ACHN (cell line): ENCODE data around the gene PNPLA1.

ENCODE experiments used
- DNase-seq: peaks from one replicate; pipeline ENCODE4 v3.0.0-alpha.2; 2015
- in situ Hi-C: cut with HindIII; loops from 2 replicates; pipeline ENCODE4 v1.10.0; 2017; ENCODE audit warnings: low sequenced_read_pairs, low pct_ligation_motif_present, low pct_unique_long_range_greater_than_20kb

PNPLA1 gene

DNA sequence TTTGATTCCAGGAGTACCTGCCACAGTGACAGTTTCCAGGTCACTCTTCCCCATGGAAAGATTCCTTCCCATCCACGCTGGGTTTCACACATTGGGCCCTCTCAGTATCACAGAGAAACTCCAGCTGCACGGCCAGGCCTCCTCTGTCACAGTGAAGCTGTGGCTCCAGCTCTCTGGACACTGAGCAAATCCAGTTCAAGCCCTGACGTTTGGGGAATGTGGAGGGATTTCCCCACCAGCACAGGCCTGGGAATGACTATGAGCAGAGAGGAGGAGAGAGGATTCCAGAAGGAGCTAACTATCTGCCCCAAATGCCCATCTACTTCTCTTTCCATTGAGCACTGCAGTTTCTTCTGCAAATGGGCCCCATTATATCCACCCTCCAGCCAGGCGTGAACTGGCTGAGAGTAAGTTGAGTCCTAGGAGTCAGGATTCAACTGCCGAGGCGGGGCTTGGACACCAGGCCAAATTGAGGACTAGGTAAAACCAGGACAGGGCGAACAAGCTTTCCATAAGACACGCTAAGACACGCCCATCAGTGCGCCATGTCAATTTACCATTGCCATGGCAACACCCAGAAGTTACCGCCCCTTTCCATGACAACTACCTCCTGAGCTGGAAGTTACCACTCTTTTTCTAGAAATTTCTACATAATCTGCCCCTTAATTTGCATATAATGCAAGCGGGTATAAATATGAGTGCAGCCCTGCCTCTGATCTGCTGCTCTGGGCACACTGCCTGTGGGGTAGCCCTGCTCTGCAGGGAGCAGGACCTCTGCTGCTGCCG lies 76.0 kb downstream of the PNPLA1 start:
- in situ Hi-C loops = no loop called here
- no peak for DNase-seq

DNA sequence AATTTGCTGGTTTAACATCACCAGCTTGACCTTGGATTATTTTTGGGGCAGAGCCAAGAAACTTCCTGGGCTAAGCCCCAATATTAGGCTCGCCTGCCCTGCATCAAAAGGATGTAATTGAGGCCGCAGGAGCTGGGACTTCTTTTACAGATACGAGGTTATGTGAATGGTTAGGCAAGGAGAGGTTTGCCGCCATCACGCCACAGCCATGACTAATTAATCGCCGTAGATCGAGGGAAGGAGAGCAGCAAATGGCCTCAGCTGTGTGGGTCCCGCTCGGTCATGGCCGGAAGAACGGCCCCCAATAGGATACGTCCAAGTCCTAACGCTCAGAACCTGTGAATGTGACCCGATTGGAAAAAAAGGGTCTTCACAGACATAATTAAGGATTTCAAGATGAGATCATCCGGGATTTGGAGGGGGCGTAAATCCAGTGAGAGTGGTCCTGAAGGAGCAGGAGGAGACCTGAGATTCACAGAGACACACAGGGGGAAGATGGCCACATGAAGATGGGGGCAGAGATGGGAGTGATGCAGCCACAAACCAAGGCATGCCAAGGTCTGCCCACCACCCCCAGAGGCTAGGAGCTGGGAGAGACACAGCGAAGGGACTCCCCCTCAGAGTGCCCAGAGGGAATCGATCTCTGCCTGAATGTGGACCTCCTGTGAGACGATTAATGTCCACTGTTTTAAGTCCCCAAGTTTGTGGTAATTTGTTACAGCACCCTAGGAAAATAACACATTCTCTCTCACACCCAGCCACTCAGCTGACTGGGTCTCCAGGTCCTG lies 76.8 kb downstream of the PNPLA1 start:
- in situ Hi-C loops = no loop called here
- DNase-seq = no peak

DNA sequence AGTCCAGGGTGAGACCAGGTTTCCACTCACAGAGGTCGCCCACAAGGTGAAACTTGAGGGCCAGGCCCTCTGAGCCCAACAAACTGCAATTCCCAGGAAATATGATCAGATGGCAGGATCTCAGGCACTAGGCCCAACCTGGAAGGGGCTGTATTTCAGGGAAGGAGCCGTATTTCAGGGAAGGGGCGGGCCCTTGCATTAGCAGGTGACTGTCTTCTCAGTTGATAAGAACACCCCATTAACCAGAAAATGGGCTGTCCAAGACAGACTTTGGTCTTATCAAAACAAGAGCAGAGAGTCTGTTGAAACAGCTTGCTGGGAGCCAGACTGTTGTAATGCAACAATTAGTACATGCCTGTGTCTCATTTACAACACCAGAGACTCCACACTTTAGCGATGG lies 77.8 kb downstream of the PNPLA1 start:
- no peak for DNase-seq
- in situ Hi-C loops = no loop called here

DNA sequence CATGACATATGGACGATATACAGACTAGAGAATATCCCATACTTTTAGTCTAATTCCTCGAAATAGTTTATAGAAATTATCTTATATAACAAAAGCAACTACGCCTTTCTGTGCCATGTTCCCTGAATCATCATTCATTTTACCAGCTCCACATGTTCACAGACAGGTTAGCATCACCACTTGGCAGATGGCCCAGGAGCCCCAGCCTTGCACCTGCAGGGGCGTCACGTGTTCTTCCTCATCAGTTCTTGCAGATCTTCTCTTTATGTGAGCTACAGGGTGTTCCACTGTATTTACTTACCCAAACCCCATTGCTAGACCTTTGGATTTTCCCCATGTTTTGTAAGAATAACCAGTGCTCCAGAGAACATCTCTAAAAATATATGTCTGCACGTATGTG lies 79.4 kb downstream of the PNPLA1 start:
- no peak for DNase-seq
- in situ Hi-C loops = no loop called here

DNA sequence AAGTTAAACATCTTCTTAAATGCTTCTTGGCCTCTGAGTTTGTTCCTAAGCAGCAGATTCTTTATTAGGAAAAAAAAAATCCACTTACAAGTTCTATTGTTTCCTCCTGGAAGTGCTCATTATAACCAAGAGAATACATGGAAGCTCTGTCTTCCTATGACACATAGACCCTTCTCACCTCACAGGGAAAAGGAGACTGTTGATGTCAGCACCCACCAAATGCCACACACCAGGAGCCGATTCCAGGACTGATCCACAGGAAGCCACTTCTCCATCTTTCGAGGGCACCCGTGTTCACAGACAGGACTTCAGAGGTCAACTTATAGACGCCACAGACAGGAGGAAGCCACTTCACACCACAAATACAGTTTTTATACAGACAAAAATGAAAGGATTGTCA lies 80.2 kb downstream of the PNPLA1 start:
- no peak for DNase-seq
- in situ Hi-C loops = no loop called here

DNA sequence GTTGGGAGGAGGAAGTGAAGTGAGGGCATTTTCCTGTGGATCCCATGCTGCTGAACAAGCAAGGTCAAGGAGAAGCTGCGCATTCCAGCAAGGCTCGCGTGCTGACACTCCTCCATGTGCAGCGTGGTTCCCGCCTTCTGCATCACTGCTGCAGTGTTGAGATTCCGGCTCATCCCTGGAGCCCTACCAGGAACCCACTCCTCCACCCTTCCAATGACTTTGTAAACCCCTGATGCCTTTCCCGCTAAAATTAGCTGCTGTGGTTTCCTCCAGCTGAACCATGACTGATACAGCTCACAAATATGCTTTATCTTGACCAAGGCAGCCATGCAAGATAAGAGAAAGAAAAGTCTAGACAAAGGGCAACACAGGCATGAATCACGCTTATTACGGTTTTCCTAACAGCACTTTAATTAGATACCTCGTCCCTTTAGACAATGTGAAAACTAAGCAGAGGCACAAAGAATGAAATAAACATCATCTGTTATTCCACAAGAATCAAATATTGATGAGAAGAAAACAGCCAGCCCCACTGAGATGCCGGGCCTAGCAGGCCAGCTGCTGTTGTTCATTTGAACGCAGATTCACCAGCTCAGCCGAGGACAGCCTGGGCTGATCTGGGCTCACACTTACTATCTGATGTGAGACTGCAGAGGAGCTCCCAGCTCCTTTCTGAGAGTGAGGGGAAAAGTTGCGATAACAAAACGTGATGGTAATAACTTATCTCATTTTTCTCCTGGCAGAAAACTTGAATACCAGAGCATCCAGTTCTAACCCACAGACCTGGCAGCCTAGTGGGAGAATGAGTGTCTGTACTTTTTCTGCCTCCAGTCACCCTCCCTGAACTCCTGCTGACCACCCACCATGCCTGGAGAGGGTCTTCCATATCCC lies 81.1 kb downstream of the PNPLA1 start:
- DNase-seq = peak; percentile 20
- in situ Hi-C loops = no loop called here

DNA sequence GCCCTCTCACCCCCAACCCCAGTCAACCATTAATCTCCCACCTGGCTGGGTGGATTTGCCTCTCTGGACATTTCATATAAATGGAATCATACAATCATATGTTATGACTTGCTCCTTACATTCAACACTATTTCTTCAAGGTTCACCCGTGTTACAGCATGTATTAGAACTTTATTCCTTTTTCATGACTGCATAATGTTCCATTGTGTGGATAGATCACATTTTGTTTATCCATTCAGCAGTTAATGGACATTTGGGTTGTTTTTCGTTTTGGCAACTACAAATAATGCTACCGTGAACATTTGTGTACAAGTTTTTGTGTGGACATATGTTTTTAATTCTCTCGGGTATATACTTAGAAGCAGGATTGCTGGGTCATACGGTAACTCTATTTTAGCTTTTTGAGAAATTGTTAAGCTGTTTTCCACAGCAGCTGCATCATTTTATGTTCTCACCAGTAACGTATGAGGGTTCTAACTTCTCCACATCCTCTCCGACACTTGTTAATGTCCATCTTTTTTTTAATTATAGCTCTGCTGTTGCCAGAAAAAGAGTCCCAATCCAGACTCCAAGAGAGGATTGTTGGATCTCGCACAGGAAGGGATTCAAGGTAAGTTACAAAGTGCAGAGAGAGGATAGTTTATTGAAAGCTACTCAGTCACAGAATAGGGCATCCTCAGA lies 82.8 kb downstream of the PNPLA1 start:
- no peak for DNase-seq
- in situ Hi-C loops = no loop called here

DNA sequence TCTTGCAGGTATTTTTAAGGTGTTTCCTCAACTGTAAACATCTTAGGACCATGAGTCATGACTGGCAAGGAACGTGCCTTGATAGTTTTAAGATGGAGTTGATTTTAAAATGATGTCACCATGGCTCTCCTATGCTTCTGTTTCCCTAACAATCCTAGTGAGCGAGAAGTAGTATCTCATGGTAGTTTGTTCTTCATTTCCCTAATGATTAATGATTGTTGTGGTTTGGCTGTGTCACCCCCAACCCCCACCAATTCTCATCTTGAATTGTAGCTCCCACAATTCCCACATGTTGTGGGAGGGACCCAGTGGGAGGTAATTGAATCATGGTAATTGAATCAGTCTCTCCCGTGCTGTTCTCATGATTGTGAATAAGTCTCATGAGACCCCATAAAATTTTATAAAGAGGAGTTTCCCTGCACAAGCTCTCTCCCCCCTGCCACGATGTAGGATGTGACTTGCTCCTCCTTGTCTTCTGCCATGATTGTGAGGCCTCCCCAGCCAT lies 83.6 kb downstream of the PNPLA1 start:
- DNase-seq = no peak
- in situ Hi-C loops = no loop called here

DNA sequence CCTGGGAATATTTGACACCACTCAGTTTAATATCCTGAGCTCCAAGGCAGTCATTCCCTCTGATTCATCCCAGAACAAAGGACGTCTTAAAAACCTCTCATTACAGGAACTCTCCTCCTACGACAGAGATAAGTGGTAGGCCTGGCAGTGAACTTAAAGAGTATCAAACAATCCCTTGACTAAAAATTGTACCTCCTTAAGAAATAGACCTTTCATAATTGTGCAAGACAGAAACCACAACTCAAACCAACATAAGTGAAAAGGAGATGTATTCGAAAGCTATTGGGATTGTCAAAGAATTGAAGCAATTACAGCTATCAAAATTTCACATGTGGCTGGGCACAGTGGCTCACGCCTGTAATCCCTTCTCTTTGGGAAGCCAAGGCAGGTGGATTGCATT lies 86.0 kb downstream of the PNPLA1 start:
- DNase-seq = no peak
- in situ Hi-C loops = no loop called here

DNA sequence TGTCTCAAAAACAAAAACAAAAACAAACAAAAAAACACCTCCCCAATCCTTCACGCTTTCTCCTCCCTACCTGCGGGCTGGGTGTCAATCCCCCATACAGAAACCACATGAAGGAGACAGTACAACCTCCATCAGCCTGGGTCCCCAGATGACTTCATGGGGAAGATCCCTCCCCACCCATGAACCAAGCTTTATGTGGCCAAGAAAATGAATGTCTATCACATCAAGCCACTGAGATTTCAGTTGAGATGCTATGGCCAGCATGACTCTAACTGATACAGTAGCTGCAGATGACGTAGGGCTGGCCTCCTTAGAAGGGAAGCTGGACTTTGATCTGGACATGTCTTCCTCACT lies 88.0 kb downstream of the PNPLA1 start:
- in situ Hi-C loops = no loop called here
- DNase-seq = no peak
